HG02970 (cell line): Measurements from ENCODE around the gene PLEKHG4B.
"Not testable (repeated sequence)": the region's sequence is repeated elsewhere in the genome, so short reads cannot be mapped to it uniquely, and the experiment has no call there.

Source experiments
- ATAC-seq: cut with Tn5 transposase; IDR thresholded peaks from one replicate; pipeline ENCODE4 v1.9.1; 2021; ENCODE audit warnings: mild to moderate bottlenecking, moderate library complexity, moderate number of reproducible peaks; ENCODE audit not compliant: unreplicated experiment, low FRiP score

Gene PLEKHG4B

GRCh38 chr5:91556-92263, at the start of gene PLEKHG4B:
PLEKHG4B (plus strand) TSS chr5:92168; CDS start chr5:92232, 64 bp downstream.
- no peak for ATAC-seq

- no peak for ATAC-seq
Measured at GRCh38 chr5:42250-42649, 49.7 kb upstream of the PLEKHG4B start.

- no peak for ATAC-seq
Measured at GRCh38 chr5:48192-48591, 43.8 kb upstream of the PLEKHG4B start.

- ATAC-seq, result not testable (repeated sequence)
Measured at GRCh38 chr5:49530-49929, 42.4 kb upstream of the PLEKHG4B start.

- ATAC-seq, result no peak
Measured at GRCh38 chr5:49953-50544, 41.9 kb upstream of the PLEKHG4B start.

GRCh38 chr5:50724-51499, 41.1 kb upstream of the PLEKHG4B start:
- ATAC-seq, result no peak

- no peak for ATAC-seq
Measured at GRCh38 chr5:51500-51823, 40.5 kb upstream of the PLEKHG4B start.

- no peak for ATAC-seq
Measured at GRCh38 chr5:53381-54174, 38.4 kb upstream of the PLEKHG4B start.

GRCh38 chr5:54175-54730, 37.7 kb upstream of the PLEKHG4B start:
- ATAC-seq, result no peak

- no peak for ATAC-seq
Measured at GRCh38 chr5:54876-55569, 36.9 kb upstream of the PLEKHG4B start.

- ATAC-seq, result no peak
Measured at GRCh38 chr5:56561-57290, 35.2 kb upstream of the PLEKHG4B start.

GRCh38 chr5:60250-60649, 31.7 kb upstream of the PLEKHG4B start:
- ATAC-seq, result not testable (repeated sequence)

GRCh38 chr5:70440-70839, 21.5 kb upstream of the PLEKHG4B start:
- ATAC-seq, result no peak

GRCh38 chr5:72316-73180, 19.4 kb upstream of the PLEKHG4B start:
- ATAC-seq, result not testable (repeated sequence)

- ATAC-seq, result not testable (repeated sequence)
Measured at GRCh38 chr5:73181-73447, 18.9 kb upstream of the PLEKHG4B start.

GRCh38 chr5:73768-74502, 18.0 kb upstream of the PLEKHG4B start:
- ATAC-seq, result no peak

GRCh38 chr5:74503-75109, 17.4 kb upstream of the PLEKHG4B start:
- ATAC-seq, result no peak
